Fibroblast of lung (primary cell): ENCODE results near the gene UST. TPM values are rescaled to one million over a fixed set of nuclear protein-coding genes. Genes with fewer than 3 reads are reported as not detected.

Source experiments
- DNase-seq, 2 donors: peaks; one replicate each; pipeline versions ENCODE4 v3.0.0 to v3.0.0-alpha.2; 2010; ENCODE audit warnings: low read depth in 2 of 2
- H2AFZ ChIP-seq: 2 replicates; pipeline ENCODE4 v1.5.1; 2012; ENCODE audit warnings: low read length, control low read depth, inconsistent platforms
- H3K27ac ChIP-seq: 2 replicates; pipeline ENCODE4 v1.5.1; 2011; ENCODE audit warnings: low read length, control low read depth; ENCODE audit not compliant: insufficient read depth
- H3K27me3 ChIP-seq: 2 replicates; pipeline ENCODE4 v1.5.1; 2011; ENCODE audit warnings: mild to moderate bottlenecking, low read length; ENCODE audit not compliant: control insufficient read depth, insufficient read depth
- H3K36me3 ChIP-seq: 2 replicates; pipeline ENCODE4 v1.5.1; 2011; ENCODE audit warnings: low read length; ENCODE audit not compliant: control insufficient read depth, insufficient read depth
- H3K4me1 ChIP-seq: 2 replicates; pipeline ENCODE4 v1.5.1; 2011; ENCODE audit warnings: low read length; ENCODE audit not compliant: control insufficient read depth, insufficient read depth; ENCODE audit errors: extremely low read depth
- H3K4me2 ChIP-seq: 2 replicates; pipeline ENCODE4 v1.5.1; 2011; ENCODE audit warnings: low read length, control low read depth; ENCODE audit not compliant: insufficient read depth; ENCODE audit errors: extremely low read depth
- H3K4me3 ChIP-seq, 4 experiments: fragments of 200-600 bp in 1 of 4; sonication (generic) in 1 of 4; replicated peaks in 1 of 4; 2 replicates each; pipeline ENCODE4 v1.5.1; 2011 to 2016; ENCODE audit warnings: low read length in 4 of 4, low read depth in 3 of 4, mild to moderate bottlenecking in 3 of 4, control low read depth in 2 of 4, inconsistent platforms in 1 of 4, mixed read lengths in 1 of 4; ENCODE audit not compliant: insufficient read depth in 1 of 4; ENCODE audit errors: control extremely low read depth in 1 of 4
- H3K79me2 ChIP-seq: 2 replicates; pipeline ENCODE4 v1.5.1; 2012; ENCODE audit warnings: mild to moderate bottlenecking, low read length, inconsistent platforms; ENCODE audit not compliant: control insufficient read depth, insufficient read depth
- H3K9ac ChIP-seq: 2 replicates; pipeline ENCODE4 v1.5.1; 2011; ENCODE audit warnings: mild to moderate bottlenecking, low read length, control low read depth; ENCODE audit not compliant: insufficient read depth
- H3K9me3 ChIP-seq: 2 replicates; pipeline ENCODE4 v1.5.1; 2012; ENCODE audit warnings: low read depth, low read length; ENCODE audit not compliant: control insufficient read depth, insufficient read depth
- H4K20me1 ChIP-seq: 2 replicates; pipeline ENCODE4 v1.5.1; 2011; ENCODE audit warnings: low read length; ENCODE audit not compliant: control insufficient read depth, insufficient read depth; ENCODE audit errors: extremely low read depth
- EZH2 ChIP-seq: IDR thresholded peaks from 2 replicates; pipeline ENCODE4 v1.5.1; 2012; ENCODE audit warnings: low read length, control low read depth, mild to moderate bottlenecking; ENCODE audit errors: missing control alignments
- polyA plus RNA-seq, 2 donors: library from polyadenylated mRNA; depleted of rRNA in 1 of 2; stranded (reverse) in 1 of 2; unstranded in 1 of 2; fragments of >200 nt; gene quantifications; 2 replicates each; pipeline ENCODE4 v1.2.1, GENCODE V29; 2011 to 2012; ENCODE audit warnings: missing spikeins in 1 of 2
- total RNA-seq: library from RNA; depleted of rRNA; stranded (reverse); fragments of >200 nt; gene quantifications from 2 replicates; pipeline ENCODE4 v1.2.1, GENCODE V29; 2014
- TF ChIP-seq, protein P1 (sequence below), 2 donors: IDR thresholded peaks in 1 of 2; conservative IDR thresholded peaks in 1 of 2; 1 replicate in 1 of 2; 2 replicates in 1 of 2; pipeline ENCODE4 v1.5.1; 2011 to 2012; ENCODE audit warnings: low read length in 2 of 2, control low read depth in 1 of 2, inconsistent platforms in 1 of 2, low read depth in 1 of 2, mild to moderate bottlenecking in 1 of 2

UST gene
- total and polyA plus RNA-seq, 2 donors (not counting 1 experiment from before 2014, with no cell fraction given): 6.8 to 19.5 TPM

DNA sequence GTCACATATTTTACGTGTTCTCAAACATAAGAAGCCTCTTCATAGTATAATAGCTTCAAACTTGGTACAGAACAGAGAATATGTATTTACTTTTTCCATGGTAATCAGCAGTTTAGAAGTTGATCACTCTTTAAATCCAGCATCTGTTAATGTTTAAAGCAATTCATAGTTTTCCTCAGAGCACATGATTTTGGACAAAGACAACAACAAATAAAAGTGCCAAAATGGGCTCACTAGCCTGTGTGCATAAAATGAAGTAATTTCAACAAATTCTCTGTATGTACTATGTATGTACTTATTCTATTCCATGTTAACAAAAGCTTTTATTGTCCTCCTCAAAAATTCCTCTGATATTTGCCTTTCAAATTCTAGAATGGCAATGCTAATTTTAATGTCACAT, 38.1 kb upstream of the UST start:
- H3K4me1 ChIP-seq: no peaks in the 10 kb centered on the region
- H2AFZ ChIP-seq: no peak overlapping the region
- no peaks in the 10 kb centered on the region for H3K79me2 ChIP-seq
- H3K4me3 ChIP-seq: no peak overlapping the region
- H3K9me3 ChIP-seq: no peaks in the 10 kb centered on the region
- H4K20me1 ChIP-seq: no peaks in the 10 kb centered on the region
- H3K27ac ChIP-seq: no peak overlapping the region
- H3K27me3 ChIP-seq: no peaks in the 10 kb centered on the region
- no peaks in the 10 kb centered on the region for H3K36me3 ChIP-seq
- H3K9ac ChIP-seq: no peak overlapping the region
- DNase-seq: no peak
- TF ChIP-seq, protein P1, sequence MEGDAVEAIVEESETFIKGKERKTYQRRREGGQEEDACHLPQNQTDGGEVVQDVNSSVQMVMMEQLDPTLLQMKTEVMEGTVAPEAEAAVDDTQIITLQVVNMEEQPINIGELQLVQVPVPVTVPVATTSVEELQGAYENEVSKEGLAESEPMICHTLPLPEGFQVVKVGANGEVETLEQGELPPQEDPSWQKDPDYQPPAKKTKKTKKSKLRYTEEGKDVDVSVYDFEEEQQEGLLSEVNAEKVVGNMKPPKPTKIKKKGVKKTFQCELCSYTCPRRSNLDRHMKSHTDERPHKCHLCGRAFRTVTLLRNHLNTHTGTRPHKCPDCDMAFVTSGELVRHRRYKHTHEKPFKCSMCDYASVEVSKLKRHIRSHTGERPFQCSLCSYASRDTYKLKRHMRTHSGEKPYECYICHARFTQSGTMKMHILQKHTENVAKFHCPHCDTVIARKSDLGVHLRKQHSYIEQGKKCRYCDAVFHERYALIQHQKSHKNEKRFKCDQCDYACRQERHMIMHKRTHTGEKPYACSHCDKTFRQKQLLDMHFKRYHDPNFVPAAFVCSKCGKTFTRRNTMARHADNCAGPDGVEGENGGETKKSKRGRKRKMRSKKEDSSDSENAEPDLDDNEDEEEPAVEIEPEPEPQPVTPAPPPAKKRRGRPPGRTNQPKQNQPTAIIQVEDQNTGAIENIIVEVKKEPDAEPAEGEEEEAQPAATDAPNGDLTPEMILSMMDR (conservative IDR thresholded peaks at IDR 0.05 in 1 of 2, IDR thresholded peaks at IDR 0.05 in 1 of 2; ENCODE audit: low read depth in 1 of 2, low read length in 2 of 2): no peak
- no peak for TF ChIP-seq EZH2
- H3K4me2 ChIP-seq: no peak overlapping the region

DNA sequence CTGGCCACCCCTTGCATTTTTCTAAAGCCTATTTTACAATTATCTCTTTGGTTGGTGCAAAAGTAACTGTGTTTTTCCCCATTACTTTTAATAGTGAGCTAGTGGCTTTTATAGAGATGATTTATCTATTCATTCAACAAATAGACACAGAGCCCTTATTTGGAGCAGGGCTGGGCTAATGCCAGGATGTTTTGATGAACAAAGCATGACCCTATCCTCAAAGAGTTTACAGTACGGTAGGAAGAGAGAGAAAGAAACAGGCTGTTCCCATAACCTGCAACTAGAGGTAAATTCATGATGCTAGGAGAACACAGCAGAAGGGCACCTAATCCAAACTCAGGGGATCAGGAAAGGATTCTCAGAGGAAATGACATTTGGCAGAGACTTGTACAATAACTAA, 37.3 kb upstream of the UST start:
- no peak overlapping the region for H3K27ac ChIP-seq
- H2AFZ ChIP-seq: no peak overlapping the region
- no peaks in the 10 kb centered on the region for H3K9me3 ChIP-seq
- H4K20me1 ChIP-seq: no peaks in the 10 kb centered on the region
- H3K27me3 ChIP-seq: no peaks in the 10 kb centered on the region
- no peaks in the 10 kb centered on the region for H3K79me2 ChIP-seq
- H3K4me2 ChIP-seq: no peak overlapping the region
- H3K9ac ChIP-seq: no peak overlapping the region
- no peaks in the 10 kb centered on the region for H3K36me3 ChIP-seq
- H3K4me1 ChIP-seq: no peaks in the 10 kb centered on the region
- TF ChIP-seq EZH2: no peak
- TF ChIP-seq, protein P1 (conservative IDR thresholded peaks at IDR 0.05 in 1 of 2, IDR thresholded peaks at IDR 0.05 in 1 of 2; ENCODE audit: low read depth in 1 of 2, low read length in 2 of 2): no peak
- peak; percentile 17 to 38 for DNase-seq
- no peak overlapping the region for H3K4me3 ChIP-seq

GRCh38 chr6:148711833-148712654, 34.8 kb upstream of the UST start:
- TF ChIP-seq EZH2: no peak
- TF ChIP-seq, protein P1 (conservative IDR thresholded peaks at IDR 0.05 in 1 of 2, IDR thresholded peaks at IDR 0.05 in 1 of 2; ENCODE audit: low read depth in 1 of 2, low read length in 2 of 2): no peak
- H3K27ac ChIP-seq: no peak overlapping the region
- no peaks in the 10 kb centered on the region for H4K20me1 ChIP-seq
- no peaks in the 10 kb centered on the region for H3K4me1 ChIP-seq
- H3K36me3 ChIP-seq: no peaks in the 10 kb centered on the region
- H3K79me2 ChIP-seq: no peaks in the 10 kb centered on the region
- H3K4me3 ChIP-seq: no peak overlapping the region
- no peak overlapping the region for H2AFZ ChIP-seq
- DNase-seq: peak in 1 of 2 donors; percentile 20
- no peak overlapping the region for H3K4me2 ChIP-seq
- H3K9ac ChIP-seq: no peak overlapping the region
- no peaks in the 10 kb centered on the region for H3K9me3 ChIP-seq
- H3K27me3 ChIP-seq: no peaks in the 10 kb centered on the region
